Hepatocyte (in vitro differentiated cells): ENCODE data around the gene AHSG. TPM values are rescaled to one million over a fixed set of nuclear protein-coding genes. Genes with fewer than 3 reads are reported as not detected.

Experiments
- DNase-seq: peaks from one replicate; pipeline ENCODE4 v3.0.0-alpha.2; 2016; ENCODE audit warnings: low spot score
- H2AFZ ChIP-seq: fragments of 200-600 bp; sonication (generic); 2 replicates; pipeline ENCODE4 v1.6.0; 2016; ENCODE audit warnings: antibody characterized with exemption, mild to moderate bottlenecking
- H3K27ac ChIP-seq: fragments of 200-600 bp; sonication (generic); 2 replicates; pipeline ENCODE4 v1.5.1; 2016; ENCODE audit warnings: mild to moderate bottlenecking
- H3K27me3 ChIP-seq: fragments of 200-600 bp; sonication (generic); 2 replicates; pipeline ENCODE4 v1.6.1; 2016
- H3K36me3 ChIP-seq: fragments of 200-600 bp; sonication (generic); replicated peaks from 2 replicates; pipeline ENCODE4 v1.5.1; 2016; ENCODE audit warnings: low read depth; ENCODE audit not compliant: insufficient read depth
- H3K4me1 ChIP-seq: fragments of 200-600 bp; sonication (generic); 2 replicates; pipeline ENCODE4 v1.5.1; 2016; ENCODE audit warnings: mild to moderate bottlenecking, moderate library complexity; ENCODE audit not compliant: insufficient read depth
- H3K4me2 ChIP-seq: fragments of 200-600 bp; sonication (generic); 2 replicates; pipeline ENCODE4 v1.6.0; 2016
- H3K4me3 ChIP-seq: fragments of 200-600 bp; sonication (generic); 2 replicates; pipeline ENCODE4 v1.5.1; 2016; ENCODE audit warnings: mild to moderate bottlenecking
- H3K79me2 ChIP-seq: fragments of 200-600 bp; sonication (generic); 2 replicates; pipeline ENCODE4 v1.6.0; 2017; ENCODE audit warnings: mild to moderate bottlenecking
- H3K9me2 ChIP-seq: fragments of 200-600 bp; sonication (generic); replicated peaks from 2 replicates; pipeline ENCODE4 v1.6.0; 2017; ENCODE audit warnings: mild to moderate bottlenecking; ENCODE audit not compliant: insufficient read depth
- H3K9me3 ChIP-seq: fragments of 200-600 bp; sonication (generic); 2 replicates; pipeline ENCODE4 v1.5.1; 2016; ENCODE audit warnings: low read depth, mild to moderate bottlenecking
- H4K20me1 ChIP-seq: fragments of 200-600 bp; sonication (generic); 2 replicates; pipeline ENCODE4 v1.6.0; 2016; ENCODE audit warnings: mild to moderate bottlenecking; ENCODE audit not compliant: insufficient read depth, poor library complexity, severe bottlenecking
- CTCF ChIP-seq: fragments of 200-600 bp; sonication (generic); IDR thresholded peaks from 2 replicates; pipeline ENCODE4 v1.5.1; 2016; ENCODE audit warnings: antibody characterized with exemption, mild to moderate bottlenecking; ENCODE audit not compliant: poor library complexity
- EZH2 ChIP-seq: fragments of 200-600 bp; sonication (generic); IDR thresholded peaks from 2 replicates; pipeline ENCODE4 v1.6.1; 2016; ENCODE audit warnings: antibody characterized with exemption, mild to moderate bottlenecking, borderline replicate concordance
- EZH2phosphoT487 ChIP-seq: fragments of 200-600 bp; sonication (generic); IDR thresholded peaks from one replicate; pipeline ENCODE4 v1.6.1; 2018; ENCODE audit warnings: antibody characterized with exemption, mild to moderate bottlenecking, low read depth, moderate library complexity; ENCODE audit not compliant: unreplicated experiment, severe bottlenecking
- WGBS: methylation state at CpG from one replicate; pipeline ENCODE4 v1.1.6; 2016; ENCODE audit warnings: low lambda C conversion rate; ENCODE audit errors: missing lambda C conversion rate; 5-methylcytosine and 5-hydroxymethylcytosine counted together
- polyA plus RNA-seq: library from polyadenylated mRNA; unstranded; fragments of >200 nt; fragmentation: Nextera tagmentation; extraction: Ambion mirVana; gene quantifications from 2 replicates; pipeline ENCODE4 v1.2.1, GENCODE V29; 2016
- total RNA-seq: library from RNA; depleted of rRNA; stranded (reverse); fragments of >200 nt; gene quantifications from 2 replicates; pipeline ENCODE4 v1.2.3, GENCODE V29; 2014

Gene AHSG
- total and polyA plus RNA-seq, 2 experiments from 2014 or later = 559 to 568 TPM

GRCh38 chr3:186587183-186587582 is 25.7 kb upstream of the AHSG start:
- H2AFZ ChIP-seq = no peak overlapping the region
- no peaks in the 10 kb centered on the region for H3K36me3 ChIP-seq
- no peaks in the 10 kb centered on the region for H3K9me3 ChIP-seq
- TF ChIP-seq EZH2 (no peak), EZH2phosphoT487 (no peak), CTCF (no peak)
- DNase-seq = no peak
- H3K27me3 ChIP-seq = no peaks in the 10 kb centered on the region
- peaks cover 8% of the 10 kb centered on the region for H3K4me1 ChIP-seq
- H3K27ac ChIP-seq = no peak overlapping the region
- no peaks in the 10 kb centered on the region for H4K20me1 ChIP-seq
- no peaks in the 10 kb centered on the region for H3K9me2 ChIP-seq
- no peak overlapping the region for H3K4me2 ChIP-seq
- no peaks in the 10 kb centered on the region for H3K79me2 ChIP-seq
- no peak overlapping the region for H3K4me3 ChIP-seq

- H3K27ac ChIP-seq = peak overlapping the region; percentile 85
- no peaks in the 10 kb centered on the region for H3K27me3 ChIP-seq
- no peak overlapping the region for H2AFZ ChIP-seq
- no peaks in the 10 kb centered on the region for H3K79me2 ChIP-seq
- H3K4me1 ChIP-seq = peaks cover 13% of the 10 kb centered on the region
- WGBS = 52% methylated on average over 2 of the region's 2 CpGs
- H4K20me1 ChIP-seq = no peaks in the 10 kb centered on the region
- peak overlapping the region; percentile 3 for H3K4me2 ChIP-seq
- no peaks in the 10 kb centered on the region for H3K9me2 ChIP-seq
- H3K36me3 ChIP-seq = no peaks in the 10 kb centered on the region
- TF ChIP-seq CTCF (no peak), EZH2 (no peak), EZH2phosphoT487 (no peak)
- H3K9me3 ChIP-seq = no peaks in the 10 kb centered on the region
- no peak for DNase-seq
- no peak overlapping the region for H3K4me3 ChIP-seq
These were observed 24.2 kb upstream of the AHSG start for GRCh38 chr3:186588632-186589031.

- DNase-seq = no peak
- Histone ChIP-seq H3K9me2 (no peaks in the 10 kb centered on the region), H3K79me2 (no peaks in the 10 kb centered on the region), H3K27ac (peak overlapping the region; percentile 85), H2AFZ (no peak overlapping the region), H3K4me3 (no peak overlapping the region), H3K9me3 (no peaks in the 10 kb centered on the region), H3K27me3 (no peaks in the 10 kb centered on the region), H3K36me3 (no peaks in the 10 kb centered on the region), H3K4me2 (peak overlapping the region; percentile 3), H3K4me1 (peaks cover 18% of the 10 kb centered on the region), H4K20me1 (no peaks in the 10 kb centered on the region)
- WGBS = 35% methylated on average over 3 of the region's 3 CpGs
- peak; percentile 38 for TF ChIP-seq CTCF
- TF ChIP-seq EZH2 = no peak
These were observed 23.7 kb upstream of the AHSG start for GRCh38 chr3:186589121-186589520.

- H3K9me2 ChIP-seq = no peaks in the 10 kb centered on the region
- no peaks in the 10 kb centered on the region for H3K9me3 ChIP-seq
- no peak for TF ChIP-seq CTCF
- H3K4me1 ChIP-seq = peaks cover 20% of the 10 kb centered on the region
- no peaks in the 10 kb centered on the region for H3K36me3 ChIP-seq
- 63% methylated on average over 5 of the region's 5 CpGs for WGBS
- H3K27me3 ChIP-seq = no peaks in the 10 kb centered on the region
- H2AFZ ChIP-seq = no peak overlapping the region
- no peak for DNase-seq
- no peak overlapping the region for H3K4me3 ChIP-seq
- H3K27ac ChIP-seq = peak overlapping the region; percentile 85
- H3K4me2 ChIP-seq = peak overlapping the region; percentile 32
- H4K20me1 ChIP-seq = no peaks in the 10 kb centered on the region
- H3K79me2 ChIP-seq = no peaks in the 10 kb centered on the region
These were observed 22.8 kb upstream of the AHSG start for GRCh38 chr3:186589856-186590579.
